8988T (cell line): ENCODE measurements around the gene NPFF.

Experiments
- DNase-seq: peaks from one replicate; pipeline ENCODE4 v3.0.0; 2011

Gene NPFF

DNA sequence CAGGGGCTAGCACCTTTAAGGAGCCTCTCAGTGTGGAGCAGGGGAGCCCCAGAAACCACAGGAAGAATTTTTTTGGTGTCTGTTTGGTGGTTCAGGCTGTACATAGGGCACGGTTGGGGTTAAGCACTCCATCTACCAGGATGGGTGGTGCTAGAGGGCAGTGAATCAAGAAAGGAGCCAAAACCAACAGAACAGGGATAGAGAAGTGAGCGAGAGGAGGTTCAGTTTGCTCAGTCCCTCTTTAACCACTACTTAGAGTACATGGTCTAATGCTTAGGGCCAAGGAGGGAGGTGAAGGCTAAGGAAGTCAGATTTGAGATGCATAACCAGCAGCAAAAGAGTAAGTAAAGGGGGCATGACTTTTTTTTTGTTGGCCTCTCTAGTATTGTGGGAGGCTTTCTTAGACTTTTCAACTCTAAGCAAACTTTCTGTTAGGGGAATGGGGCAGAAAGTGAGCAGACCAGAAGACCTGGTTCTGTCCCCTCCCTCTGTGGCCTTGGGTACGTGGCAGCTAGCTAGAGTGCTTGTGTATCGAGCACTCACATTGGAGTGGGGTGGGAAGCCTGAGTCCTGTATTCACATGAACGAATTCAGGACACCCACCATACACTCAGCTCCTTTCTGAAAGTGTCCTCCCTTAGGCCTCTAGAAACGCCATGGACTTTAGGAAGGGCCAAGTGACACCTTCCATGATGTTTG is 6.6 kb upstream of the NPFF start:
- DNase-seq: no peak

DNA sequence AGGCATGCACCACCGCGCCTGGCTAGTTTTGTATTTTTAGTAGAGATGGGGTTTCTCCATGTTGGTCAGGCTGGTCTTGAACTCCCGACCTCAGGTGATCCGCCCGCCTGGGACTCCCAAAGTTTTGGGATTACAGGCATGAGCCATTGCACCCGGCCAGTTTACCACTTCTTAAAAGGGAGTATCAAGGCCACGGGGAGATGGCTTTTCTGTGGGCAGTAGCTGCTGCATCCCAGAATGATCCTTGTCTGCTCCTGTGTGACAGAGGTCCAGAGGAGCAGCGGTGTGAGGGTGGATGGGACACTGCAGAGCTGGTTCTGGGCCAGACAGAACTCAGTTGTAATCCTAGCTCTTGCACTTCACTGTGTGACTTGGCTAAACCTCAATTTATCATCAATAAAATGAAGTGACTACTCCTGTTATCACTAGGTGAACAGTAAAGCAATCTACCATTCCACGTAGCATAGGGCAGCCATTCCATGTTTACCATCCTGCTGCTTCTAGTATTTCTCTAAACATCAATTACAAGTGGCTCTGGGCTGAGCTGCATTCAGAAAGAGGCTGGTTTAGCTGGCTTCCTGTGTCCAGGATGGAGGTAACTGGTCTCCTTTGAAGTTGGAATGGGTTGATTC is 3.0 kb upstream of the NPFF start:
- DNase-seq: no peak

DNA sequence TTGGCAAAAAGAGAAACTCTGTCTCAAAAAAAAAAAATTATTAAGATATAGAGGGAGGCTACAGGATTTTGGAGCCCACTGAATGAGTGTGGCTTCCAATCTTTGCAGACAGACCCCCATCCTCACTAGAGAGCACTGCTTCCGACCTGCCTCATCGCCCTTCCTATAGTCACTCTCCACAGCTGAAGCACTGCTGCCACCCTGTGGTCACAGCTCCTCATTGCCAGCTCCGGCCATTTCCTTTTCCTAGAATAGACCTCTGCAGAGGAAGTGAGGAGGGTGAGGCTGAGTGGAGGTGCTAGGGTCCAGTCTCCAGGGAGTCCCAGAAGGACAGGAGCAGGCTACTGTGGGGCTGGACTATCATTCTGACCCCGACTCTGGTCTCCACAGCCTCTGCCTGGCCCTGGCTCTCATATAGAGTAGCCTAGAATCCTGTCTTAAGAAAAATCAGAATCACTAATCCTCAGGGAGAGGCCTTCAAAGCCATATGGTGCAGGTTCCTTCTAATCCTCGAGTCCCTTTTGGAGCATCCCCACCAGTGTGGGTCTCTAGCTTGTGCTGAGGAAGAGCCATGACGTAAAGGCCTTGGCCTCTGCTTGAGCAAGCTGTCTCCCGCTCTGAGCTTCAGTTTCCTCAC is 1.4 kb upstream of the NPFF start:
- peak; percentile 73 for DNase-seq

DNA sequence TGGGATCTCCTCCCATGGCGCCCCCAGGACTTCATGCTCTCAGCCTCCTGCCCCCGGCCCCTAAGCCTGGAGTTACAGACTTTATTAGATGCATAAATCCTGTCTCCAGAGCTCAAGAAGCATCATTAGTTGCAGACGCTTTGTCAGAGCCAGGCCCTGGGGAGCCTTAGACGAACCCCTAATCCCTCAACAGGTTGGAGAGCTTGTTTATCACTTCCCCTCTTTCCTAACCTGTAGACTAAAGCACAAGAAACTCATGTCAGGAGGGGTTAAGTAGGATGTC is 260 bp upstream of the NPFF start:
- DNase-seq: no peak

DNA sequence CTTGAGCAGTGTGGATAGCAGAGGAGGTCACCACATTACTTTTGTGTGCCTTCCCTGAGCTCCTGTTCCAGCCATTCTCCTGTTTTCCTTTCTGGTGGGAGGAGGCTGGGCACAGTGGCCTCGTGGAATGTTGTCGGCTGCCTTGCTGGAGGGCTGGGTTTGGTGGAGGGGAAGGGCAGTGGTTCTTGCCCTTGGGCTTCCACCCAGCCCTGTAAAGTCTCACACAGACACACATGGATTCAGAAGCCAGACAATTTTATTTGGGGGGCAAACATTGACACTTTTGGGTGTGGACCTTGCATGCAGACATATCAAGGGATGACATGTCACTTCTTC is 866 bp downstream of the NPFF start:
- no peak for DNase-seq

DNA sequence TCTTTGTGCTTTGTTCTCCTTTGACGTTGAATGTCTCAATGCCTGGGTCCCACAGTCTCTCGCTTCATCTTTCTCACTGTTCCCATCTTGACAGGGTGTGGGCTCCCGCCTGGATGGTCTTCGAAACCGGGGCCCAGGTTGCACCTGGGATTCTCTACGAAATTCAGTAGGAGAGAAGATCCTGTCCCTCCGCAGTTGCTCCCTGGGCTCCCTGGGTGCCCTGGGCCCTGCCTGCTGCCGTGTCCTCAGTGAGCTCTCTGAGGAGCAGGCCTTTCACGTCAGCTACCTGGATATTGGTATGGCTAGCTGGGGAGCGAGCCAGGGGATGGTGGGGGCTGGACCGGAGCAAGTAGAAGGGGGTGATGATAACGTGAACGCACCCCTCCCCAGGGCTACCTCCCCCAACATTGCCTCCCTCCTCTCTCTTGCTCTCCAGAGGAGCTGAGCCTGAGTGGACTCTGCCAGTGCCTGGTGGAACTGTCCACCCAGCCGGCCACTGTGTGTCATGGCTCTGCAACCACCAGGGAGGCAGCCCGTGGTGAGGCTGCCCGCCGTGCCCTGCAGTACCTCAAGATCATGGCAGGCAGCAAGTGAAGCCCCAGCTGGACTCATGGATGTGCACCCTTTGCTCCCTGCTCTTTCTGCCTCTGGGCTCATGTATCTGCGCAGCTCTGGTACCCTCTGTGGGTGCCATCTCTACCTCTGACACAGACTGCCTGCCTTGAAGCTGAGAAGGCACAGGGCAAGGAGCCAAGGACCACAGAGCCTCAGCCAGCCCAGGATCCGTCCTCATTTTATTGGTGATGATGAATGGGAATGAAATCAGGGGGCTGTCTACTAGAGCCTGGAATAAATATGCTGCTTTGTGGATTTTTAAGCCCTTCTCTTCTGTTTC is 1.5 kb downstream of the NPFF start:
- DNase-seq: no peak

DNA sequence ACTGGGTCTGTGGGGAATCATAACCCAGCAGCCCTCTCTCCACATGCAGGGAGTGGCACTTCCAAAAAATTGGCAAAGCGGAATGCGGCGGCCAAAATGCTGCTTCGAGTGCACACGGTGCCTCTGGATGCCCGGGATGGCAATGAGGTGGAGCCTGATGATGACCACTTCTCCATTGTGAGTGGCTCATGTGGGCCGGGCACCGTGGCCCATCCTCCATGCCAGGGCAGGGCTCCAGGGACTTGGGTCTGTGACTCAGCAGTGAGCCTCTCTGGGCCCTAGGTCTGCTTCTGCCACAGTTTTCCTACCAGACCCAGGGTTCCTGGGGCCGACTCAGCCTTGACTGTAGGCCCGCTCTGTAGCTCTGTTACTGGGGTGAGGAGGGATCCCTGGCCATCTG is 2.2 kb downstream of the NPFF start:
- no peak for DNase-seq

DNA sequence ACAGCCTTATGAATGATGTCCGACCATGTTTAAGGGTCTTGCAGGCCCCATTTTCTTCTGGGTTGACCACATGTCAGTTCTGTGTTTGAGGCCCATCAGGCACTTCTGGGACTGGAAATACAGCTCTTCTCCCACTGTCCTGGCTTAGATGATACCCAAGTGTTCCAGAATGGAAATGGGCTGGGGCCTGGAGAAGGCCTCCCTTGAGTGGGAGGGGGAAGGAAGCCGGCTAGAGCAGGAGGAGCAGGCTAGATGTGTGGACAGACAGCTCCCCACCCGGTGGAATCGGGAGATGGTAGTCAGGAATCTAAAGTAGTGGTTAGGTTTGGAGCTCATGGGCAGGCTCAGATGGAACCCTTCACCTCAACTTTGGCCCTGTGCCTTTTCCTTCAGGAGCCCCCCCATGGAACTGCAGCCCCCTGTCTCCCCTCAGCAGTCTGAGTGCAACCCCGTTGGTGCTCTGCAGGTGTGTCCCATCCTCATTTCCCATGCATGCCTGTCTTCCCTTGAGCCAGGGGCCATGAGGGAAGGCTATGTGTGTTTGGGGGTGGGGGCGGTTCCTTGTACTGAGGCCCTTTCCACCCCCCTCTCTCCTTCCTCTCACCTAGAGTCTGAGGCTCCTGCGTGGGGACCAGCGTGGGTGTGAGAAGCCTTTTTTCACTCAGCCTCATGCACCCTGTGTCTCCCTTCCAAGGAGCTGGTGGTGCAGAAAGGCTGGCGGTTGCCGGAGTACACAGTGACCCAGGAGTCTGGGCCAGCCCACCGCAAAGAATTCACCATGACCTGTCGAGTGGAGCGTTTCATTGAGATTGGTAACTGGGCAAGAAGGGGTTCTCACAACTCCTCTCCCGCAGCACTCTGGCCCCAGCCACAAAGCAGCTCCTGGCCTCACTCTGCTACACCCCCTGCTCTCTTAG is 3.0 kb downstream of the NPFF start:
- DNase-seq: no peak

DNA sequence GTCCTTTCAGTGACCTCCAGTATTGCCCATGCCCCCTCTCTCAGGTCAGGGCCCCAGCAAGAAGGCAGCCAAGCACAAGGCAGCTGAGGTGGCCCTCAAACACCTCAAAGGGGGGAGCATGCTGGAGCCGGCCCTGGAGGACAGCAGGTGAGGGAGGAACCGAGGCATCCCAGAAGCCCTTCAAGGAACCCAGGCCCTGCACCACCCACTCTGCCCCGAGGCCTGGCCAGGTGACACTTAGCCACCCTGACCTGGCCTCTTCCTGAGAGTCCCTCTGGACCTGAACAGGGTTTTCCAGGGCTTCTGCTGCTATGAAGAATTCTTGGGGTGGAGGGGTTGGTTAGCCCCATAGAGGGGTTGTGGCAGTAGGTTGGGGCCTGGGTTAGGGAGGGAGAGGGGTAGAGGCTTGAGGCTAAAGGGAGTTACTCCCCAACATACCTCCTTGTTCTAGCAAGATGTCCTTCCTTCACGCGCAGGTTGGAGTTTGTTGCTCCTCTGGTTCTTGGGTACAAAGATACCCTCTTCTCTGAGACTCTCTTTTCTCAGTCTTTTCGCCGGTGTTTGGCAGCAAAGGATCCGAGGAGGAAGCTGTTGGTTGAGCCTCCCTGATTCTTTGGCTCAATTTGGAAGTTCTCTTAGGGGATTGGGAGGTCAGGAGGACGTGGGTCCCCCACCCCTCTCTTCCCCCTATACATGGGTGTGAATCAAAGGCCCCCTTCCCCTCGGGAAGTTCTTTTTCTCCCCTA is 4.1 kb downstream of the NPFF start:
- no peak for DNase-seq

DNA sequence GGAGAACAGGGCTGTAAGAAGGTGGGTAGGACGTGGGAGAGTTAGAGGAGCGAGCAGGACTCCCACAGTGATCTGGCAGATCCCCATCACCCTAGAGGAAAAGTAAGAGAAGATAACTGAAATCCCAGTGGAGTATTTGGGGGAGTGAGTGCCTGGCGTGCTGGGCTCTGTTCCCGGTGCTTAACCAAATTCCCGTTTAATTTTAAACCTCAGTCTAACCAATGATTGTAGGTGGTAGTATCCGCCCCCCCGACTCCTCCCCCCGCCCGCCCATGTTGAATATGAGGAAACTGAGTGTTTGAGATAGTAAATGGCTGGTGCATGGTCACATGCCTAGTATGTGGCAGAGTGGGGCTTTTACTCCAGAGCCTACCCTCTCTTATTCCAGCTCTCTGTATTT is 5.0 kb downstream of the NPFF start:
- no peak for DNase-seq

DNA sequence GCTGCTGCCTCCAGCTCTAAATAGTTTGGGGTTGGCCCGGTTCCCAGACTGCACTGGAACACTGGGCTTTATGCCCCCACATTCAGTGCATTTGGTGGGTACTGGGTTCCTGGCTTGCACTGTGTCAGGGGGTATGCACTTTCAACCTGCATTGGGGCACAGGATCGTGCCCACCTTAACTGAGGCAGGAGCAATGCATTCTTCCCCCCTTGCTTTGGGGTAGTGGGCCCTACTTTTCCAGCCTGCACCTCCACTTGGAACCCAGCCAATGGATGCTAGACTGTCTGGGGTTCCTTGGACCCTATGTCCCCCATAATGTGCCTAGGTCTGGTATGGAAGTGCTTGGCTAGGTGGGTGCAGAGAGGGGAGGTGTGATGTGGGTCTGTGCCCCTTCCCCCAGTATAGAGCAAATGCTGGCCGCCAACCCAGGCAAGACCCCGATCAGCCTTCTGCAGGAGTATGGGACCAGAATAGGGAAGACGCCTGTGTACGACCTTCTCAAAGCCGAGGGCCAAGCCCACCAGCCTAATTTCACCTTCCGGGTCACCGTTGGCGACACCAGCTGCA is 5.6 kb downstream of the NPFF start:
- no peak for DNase-seq

DNA sequence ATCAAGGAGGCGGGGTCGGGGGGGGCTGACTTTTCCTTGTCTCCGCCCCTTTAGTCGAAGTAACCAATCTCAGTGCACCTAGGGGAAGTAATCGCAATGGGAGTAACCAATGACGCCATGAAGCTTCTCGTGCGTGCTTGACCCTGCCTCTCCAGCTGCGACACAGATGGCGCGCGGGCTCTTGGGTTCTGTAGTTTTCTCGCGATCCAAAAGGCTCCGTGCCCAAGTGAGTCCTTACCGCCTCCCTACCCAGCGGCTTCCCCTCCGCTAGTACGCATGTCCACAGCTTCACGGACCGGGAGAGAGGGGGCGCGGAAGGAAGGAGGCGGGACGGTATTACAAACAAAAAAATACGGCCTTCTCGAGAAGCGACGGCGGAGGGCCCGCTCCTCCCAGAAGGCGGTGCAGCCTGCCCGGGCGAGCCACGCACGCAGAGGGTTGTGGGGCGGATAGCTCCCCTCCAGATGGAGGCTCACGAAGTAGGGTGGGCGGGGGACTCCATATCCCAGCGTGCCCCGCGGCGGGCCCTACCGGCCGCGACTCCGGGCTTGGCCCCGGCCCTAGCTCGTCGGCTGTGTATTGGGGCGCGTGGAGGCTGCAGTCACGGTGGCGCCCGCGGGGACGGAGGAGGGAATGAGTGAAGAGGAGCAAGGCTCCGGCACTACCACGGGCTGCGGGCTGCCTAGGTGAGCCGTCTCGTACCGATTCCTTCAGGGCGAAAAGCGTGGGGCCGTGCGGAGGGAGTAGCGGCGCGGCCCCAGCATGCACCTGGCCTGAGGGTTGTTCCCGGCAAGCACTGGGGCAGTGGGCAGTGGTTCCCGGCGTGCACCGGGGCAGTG is 6.3 kb downstream of the NPFF start, which contains the start of gene TARBP2:
Gene TARBP2 (plus strand): TSS at position 508 of the 839 bp plus-strand sequence. CDS start 126 bp downstream, at position 634.
- peak; percentile 93 for DNase-seq

DNA sequence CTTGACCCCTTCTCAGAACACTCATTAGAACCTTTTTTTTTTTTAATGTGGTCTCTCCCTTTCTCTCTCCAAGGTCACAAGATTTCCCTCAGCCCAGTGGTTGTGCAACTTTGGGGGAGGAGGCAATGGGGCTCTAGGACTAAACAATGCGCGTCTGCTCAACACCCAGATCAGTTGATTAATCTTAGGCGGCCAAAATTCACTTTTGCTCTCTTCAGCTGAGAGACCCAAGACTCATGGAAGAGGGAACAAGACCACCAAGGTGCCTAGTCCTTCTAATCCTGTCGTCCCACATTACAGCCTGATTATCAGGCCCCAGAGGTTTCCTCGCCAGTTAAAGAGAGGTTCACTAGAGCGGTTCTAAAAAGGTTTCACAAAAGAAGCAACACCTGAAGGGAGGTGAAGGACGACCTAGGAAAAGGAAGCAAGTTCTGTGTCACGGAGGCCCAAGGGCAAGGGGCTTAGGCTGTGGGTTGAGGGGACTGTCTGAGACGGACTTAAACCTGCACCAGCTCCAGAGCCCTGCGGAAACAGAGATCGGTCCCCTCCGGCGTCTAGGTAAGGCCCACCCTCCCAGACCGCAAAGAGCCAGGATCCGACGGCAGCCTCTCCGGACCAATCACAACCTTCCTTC is 7.0 kb downstream of the NPFF start:
- no peak for DNase-seq

DNA sequence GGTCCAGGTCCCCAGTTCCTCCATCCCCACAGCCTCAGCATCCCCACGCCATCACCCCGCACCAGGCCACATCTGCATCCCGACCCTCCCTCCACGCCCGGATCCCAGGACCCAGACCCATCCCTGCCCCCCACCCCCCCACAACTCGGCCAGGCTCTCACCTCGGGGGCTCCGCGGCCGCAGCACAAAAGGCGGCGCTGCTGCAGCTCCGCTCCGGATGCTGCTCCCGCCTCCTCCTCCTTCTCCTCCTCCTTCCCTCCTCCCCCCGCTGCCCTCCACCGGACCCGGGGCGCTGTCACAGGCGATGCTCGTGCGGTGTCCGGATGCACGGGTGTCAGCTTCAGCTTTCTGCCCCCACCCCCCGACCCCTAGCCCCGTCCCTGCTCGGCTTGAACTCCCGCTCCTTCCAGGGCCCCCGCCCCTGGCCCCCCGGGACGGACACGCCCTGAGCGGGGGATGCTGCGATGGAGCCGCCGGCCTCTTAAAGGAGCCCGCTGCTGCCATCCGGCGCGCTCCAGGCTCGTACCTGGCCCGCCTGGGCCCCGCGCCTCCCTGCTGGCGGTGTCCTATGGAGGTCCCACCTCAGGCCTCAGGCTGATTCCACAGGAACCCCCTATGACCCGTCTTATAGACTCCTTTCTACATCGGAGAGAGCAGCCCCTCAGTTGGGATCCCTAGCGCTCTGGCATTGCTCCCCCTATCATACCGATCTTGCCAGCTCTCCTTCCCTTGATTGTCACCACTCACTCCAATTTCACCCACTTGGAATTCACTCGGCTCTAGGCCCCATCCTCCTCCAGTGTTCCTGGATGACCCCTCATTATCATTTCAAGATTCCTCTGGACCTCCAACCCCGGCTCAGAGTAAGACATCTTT is 7.8 kb downstream of the NPFF start, which contains the start of gene MAP3K12:
Gene MAP3K12 (minus strand): TSS at position 193 of the 876 bp plus-strand sequence. CDS start 12,067 bp downstream, outside the sequence.
- DNase-seq: peak; percentile 59

DNA sequence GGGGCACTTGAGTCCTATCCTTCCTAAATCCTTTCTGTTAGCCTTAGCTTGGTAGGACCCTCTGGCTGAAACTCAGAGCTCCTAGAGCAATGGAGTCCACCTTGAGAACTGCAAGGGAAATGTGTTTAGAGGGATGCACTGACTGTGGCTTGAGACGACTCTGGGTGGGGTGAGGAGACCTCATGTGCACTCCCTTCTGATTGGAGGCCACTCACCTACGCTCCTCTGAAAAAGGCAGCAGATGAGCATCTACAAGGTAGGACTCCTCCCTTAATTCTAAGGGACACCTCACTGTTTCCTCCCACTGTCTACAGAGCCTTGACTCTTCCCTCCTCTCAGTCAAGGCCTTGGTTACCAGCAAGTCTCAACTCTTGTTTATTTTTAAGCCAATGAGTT is 9.1 kb downstream of the NPFF start:
- no peak for DNase-seq

DNA sequence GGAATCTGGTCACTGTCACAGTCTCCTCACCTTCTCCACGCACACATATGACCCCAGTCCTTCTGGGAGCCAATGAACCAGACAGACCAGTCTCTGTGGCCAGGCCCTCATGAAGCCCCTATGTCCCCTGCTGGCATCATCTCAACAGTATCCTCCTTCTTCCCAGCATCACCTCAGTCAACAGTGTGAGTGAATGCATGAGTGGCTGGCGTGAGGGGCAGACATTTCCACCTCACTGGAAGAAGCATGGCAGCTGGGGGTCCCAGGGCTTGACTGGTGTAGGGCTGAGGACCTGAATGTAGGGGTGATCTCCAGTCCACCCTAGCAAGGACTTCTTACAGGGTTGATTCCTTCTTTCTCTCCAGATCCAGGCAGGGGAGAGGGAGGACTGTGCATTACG is 9.8 kb downstream of the NPFF start:
- no peak for DNase-seq

DNA sequence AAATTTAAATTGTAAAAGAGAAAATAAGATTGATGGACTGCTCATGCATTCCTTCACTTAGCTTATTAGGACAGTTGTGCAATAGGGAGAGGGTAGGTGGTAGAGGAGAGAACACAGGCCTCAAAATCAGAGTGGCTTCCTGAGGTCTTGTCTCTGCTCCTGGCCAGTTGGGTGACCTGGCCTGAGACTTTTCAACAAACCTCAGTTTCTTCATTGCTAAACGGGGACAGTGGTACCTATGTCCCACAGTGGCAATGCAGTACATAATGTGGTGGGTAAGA is 10.6 kb downstream of the NPFF start:
- no peak for DNase-seq

DNA sequence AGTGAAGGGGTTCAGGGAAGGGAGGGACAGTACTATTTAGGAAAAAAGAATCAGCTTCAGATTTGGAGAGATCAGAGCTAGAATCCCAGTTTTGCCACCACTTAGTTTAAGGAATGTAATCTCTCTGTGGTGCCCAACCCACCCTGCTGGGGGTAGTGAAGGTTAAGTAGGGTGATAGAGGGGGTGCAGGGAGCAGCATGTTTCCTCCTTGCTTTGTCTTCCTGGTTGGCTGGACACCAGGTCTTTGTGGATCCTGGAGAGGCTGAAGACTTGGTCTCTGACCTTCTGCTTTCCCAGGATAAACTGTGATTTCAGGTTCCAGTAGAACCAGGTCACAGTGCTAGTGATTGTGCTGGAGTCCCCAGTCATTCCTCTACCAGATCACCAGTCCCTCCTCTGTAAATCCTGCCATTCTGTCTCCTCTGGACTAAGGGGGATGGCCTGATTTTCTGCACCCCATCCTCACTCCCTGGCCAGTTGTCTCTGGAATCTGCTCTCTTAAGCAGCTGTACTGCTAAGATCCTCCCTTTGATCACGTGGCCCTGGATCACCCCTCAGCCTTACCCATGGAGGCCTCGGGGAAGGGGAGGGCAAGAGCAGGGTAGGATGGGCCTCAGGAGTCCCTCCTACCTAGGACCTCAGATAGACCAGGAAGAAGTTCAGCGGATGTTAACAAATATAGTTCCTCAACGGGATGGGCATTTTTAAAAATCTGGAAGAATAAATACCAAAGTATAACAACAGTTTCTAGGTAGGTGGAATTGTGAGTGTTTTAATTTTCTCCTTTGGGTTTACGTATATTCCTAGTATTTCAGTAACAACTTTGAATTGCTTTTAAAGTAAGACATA is 11.2 kb downstream of the NPFF start:
- no peak for DNase-seq
